ENCODE results near the gene ATG13.

GRCh38 chr11:46697723-46698122 lies 80.4 kb downstream of the ATG13 start:
- TF ChIP-seq POLR2A (IDR thresholded peaks at IDR 0.05) (no peak), CTCF (IDR thresholded peaks at IDR 0.05 in 8 of 11, conservative IDR thresholded peaks at IDR 0.05 in 3 of 11) (no peak)

Measured in spleen (tissue), 7 donors.